ENCODE data around the gene PUM1. TPM values are rescaled to one million over a fixed set of nuclear protein-coding genes. Genes with fewer than 3 reads are reported as not detected.

PUM1 gene
- total and polyA plus RNA-seq, 2 donors (not counting 1 experiment from before 2014, with no cell fraction given), result 59.3 to 70.5 TPM

DNA sequence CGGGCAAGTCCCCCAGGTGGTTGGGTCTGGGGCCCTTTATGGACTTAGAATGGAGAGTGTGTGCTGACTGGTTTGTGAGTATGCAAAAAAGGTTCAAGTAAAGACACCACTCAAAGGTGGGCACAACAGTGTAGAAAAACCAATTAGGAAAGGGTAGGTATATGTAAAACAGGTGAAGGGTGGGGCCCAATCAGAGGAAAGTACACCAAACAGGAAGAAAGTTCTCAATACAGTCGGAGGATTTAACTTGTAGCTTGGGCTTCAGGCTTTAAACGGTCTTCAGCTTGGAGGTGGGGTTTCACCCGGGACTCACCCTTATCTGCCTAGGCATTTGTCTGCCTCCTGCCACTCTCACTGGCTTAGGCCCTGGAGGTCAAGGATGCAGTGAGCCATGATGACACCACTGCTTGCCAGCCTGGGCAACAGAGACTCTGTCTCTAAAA is 6.8 kb upstream of the PUM1 start:
- Histone ChIP-seq H3K9me3 (ENCODE audit: control insufficient read depth, insufficient read depth, low read depth, low read length) (no peaks in the 10 kb centered on the region), H3K27ac (ENCODE audit: insufficient read depth, low read length) (no peak overlapping the region), H2AFZ (ENCODE audit: low read length) (no peak overlapping the region), H3K4me3 (replicated peaks in 1 of 4; ENCODE audit: control extremely low read depth in 1 of 4, insufficient read depth in 1 of 4, low read depth in 3 of 4, low read length in 4 of 4) (no peak overlapping the region), H3K36me3 (ENCODE audit: control insufficient read depth, insufficient read depth, low read length) (no peaks in the 10 kb centered on the region), H3K9ac (ENCODE audit: insufficient read depth, low read length) (no peak overlapping the region), H3K4me1 (ENCODE audit: control insufficient read depth, extremely low read depth, insufficient read depth, low read length) (no peaks in the 10 kb centered on the region), H4K20me1 (ENCODE audit: control insufficient read depth, extremely low read depth, insufficient read depth, low read length) (no peaks in the 10 kb centered on the region), H3K27me3 (ENCODE audit: control insufficient read depth, insufficient read depth, low read length) (no peaks in the 10 kb centered on the region), H3K4me2 (ENCODE audit: extremely low read depth, insufficient read depth, low read length) (no peak overlapping the region), H3K79me2 (ENCODE audit: control insufficient read depth, insufficient read depth, low read length) (no peaks in the 10 kb centered on the region)
- TF ChIP-seq, protein P1, sequence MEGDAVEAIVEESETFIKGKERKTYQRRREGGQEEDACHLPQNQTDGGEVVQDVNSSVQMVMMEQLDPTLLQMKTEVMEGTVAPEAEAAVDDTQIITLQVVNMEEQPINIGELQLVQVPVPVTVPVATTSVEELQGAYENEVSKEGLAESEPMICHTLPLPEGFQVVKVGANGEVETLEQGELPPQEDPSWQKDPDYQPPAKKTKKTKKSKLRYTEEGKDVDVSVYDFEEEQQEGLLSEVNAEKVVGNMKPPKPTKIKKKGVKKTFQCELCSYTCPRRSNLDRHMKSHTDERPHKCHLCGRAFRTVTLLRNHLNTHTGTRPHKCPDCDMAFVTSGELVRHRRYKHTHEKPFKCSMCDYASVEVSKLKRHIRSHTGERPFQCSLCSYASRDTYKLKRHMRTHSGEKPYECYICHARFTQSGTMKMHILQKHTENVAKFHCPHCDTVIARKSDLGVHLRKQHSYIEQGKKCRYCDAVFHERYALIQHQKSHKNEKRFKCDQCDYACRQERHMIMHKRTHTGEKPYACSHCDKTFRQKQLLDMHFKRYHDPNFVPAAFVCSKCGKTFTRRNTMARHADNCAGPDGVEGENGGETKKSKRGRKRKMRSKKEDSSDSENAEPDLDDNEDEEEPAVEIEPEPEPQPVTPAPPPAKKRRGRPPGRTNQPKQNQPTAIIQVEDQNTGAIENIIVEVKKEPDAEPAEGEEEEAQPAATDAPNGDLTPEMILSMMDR (conservative IDR thresholded peaks at IDR 0.05 in 1 of 2, IDR thresholded peaks at IDR 0.05 in 1 of 2; ENCODE audit: low read depth in 1 of 2, low read length in 2 of 2), result no peak
- no peak for TF ChIP-seq EZH2 (IDR thresholded peaks at IDR 0.05; ENCODE audit: low read length, missing control alignments)
- DNase-seq (ENCODE audit: low read depth in 2 of 2), result no peak

DNA sequence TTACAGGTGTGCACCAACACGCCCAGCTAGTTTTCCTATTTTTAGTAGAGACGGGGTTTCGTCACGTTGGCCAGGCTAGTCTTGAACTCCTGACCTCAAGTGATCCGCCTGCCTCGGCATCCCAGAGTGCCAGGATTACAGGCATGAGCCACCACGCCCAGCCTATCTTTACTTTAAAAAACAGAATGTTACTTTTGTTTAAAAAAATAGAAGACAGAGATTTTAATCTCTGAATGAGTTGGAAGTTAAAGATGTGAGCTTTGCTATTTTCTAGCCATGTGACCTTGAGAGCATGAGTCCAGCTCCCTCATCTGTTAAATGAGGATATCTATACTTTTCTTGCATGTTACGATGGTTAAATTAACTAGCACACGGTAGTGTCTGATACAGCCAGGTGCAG is 3.9 kb upstream of the PUM1 start:
- Histone ChIP-seq H3K9ac (ENCODE audit: insufficient read depth, low read length) (no peak overlapping the region), H3K79me2 (ENCODE audit: control insufficient read depth, insufficient read depth, low read length) (peaks cover 10% of the 10 kb centered on the region), H3K27me3 (ENCODE audit: control insufficient read depth, insufficient read depth, low read length) (no peaks in the 10 kb centered on the region), H3K4me2 (ENCODE audit: extremely low read depth, insufficient read depth, low read length) (no peak overlapping the region), H2AFZ (ENCODE audit: low read length) (no peak overlapping the region), H3K4me1 (ENCODE audit: control insufficient read depth, extremely low read depth, insufficient read depth, low read length) (no peaks in the 10 kb centered on the region), H3K36me3 (ENCODE audit: control insufficient read depth, insufficient read depth, low read length) (no peaks in the 10 kb centered on the region), H3K4me3 (replicated peaks in 1 of 4; ENCODE audit: control extremely low read depth in 1 of 4, insufficient read depth in 1 of 4, low read depth in 3 of 4, low read length in 4 of 4) (no peak overlapping the region), H4K20me1 (ENCODE audit: control insufficient read depth, extremely low read depth, insufficient read depth, low read length) (no peaks in the 10 kb centered on the region), H3K9me3 (ENCODE audit: control insufficient read depth, insufficient read depth, low read depth, low read length) (no peaks in the 10 kb centered on the region), H3K27ac (ENCODE audit: insufficient read depth, low read length) (no peak overlapping the region)
- DNase-seq (ENCODE audit: low read depth in 2 of 2), result no peak
- TF ChIP-seq EZH2 (IDR thresholded peaks at IDR 0.05; ENCODE audit: low read length, missing control alignments), result no peak
- TF ChIP-seq, protein P1 (conservative IDR thresholded peaks at IDR 0.05 in 1 of 2, IDR thresholded peaks at IDR 0.05 in 1 of 2; ENCODE audit: low read depth in 1 of 2, low read length in 2 of 2), result no peak

DNA sequence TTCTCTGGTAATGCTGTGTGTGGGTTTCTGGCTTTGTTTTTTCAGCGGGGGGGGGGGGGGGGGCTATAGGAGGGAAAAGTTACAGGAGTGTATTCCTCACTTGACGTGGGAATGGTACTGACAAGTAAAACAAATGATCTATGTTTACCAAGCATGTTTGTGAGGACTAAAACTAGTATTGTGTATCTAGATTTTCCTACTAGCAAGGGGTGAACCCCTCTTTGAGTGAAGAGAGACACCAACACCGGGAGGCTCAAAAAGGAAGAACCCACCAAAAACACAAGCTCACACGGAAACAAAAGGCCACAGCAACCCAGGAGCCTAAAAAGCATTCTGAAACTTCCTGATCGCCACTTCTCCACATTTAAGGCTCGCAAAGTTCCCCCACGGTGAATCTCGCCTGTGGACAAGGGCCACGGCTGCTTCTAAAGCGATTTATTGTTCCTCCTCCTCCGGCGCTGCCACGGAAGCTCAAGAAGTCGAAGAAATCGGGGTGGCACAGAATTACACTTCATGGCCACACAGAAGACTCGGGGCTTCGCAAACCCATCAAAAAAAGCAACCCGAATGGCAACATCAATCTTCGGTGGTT is 703 bp downstream of the PUM1 start:
- peak overlapping the region; percentile 47 for H2AFZ ChIP-seq (ENCODE audit: low read length)
- peak overlapping the region; percentile 76 to 99 (median 91) for H3K4me3 ChIP-seq (replicated peaks in 1 of 4; ENCODE audit: control extremely low read depth in 1 of 4, insufficient read depth in 1 of 4, low read depth in 3 of 4, low read length in 4 of 4)
- H3K27me3 ChIP-seq (ENCODE audit: control insufficient read depth, insufficient read depth, low read length), result no peaks in the 10 kb centered on the region
- TF ChIP-seq, protein P1 (conservative IDR thresholded peaks at IDR 0.05 in 1 of 2, IDR thresholded peaks at IDR 0.05 in 1 of 2; ENCODE audit: low read depth in 1 of 2, low read length in 2 of 2), result no peak
- no peak for TF ChIP-seq EZH2 (IDR thresholded peaks at IDR 0.05; ENCODE audit: low read length, missing control alignments)
- H3K79me2 ChIP-seq (ENCODE audit: control insufficient read depth, insufficient read depth, low read length), result peaks cover 55% of the 10 kb centered on the region
- H3K27ac ChIP-seq (ENCODE audit: insufficient read depth, low read length), result peak overlapping the region; percentile 95
- H3K36me3 ChIP-seq (ENCODE audit: control insufficient read depth, insufficient read depth, low read length), result no peaks in the 10 kb centered on the region
- H3K9ac ChIP-seq (ENCODE audit: insufficient read depth, low read length), result peak overlapping the region; percentile 92
- H3K4me1 ChIP-seq (ENCODE audit: control insufficient read depth, extremely low read depth, insufficient read depth, low read length), result no peaks in the 10 kb centered on the region
- DNase-seq (ENCODE audit: low read depth in 2 of 2), result peak; percentile 11 to 44
- peak overlapping the region; percentile 85 for H3K4me2 ChIP-seq (ENCODE audit: extremely low read depth, insufficient read depth, low read length)
- H4K20me1 ChIP-seq (ENCODE audit: control insufficient read depth, extremely low read depth, insufficient read depth, low read length), result peaks cover 7% of the 10 kb centered on the region
- H3K9me3 ChIP-seq (ENCODE audit: control insufficient read depth, insufficient read depth, low read depth, low read length), result no peaks in the 10 kb centered on the region
